CD14-positive monocyte (primary cell): ENCODE data around the gene SIPA1. TPM values are rescaled to one million over a fixed set of nuclear protein-coding genes. Genes with fewer than 3 reads are reported as not detected.

ENCODE experiments used
- DNase-seq, 3 donors: peaks; one replicate each; pipeline ENCODE4 v3.0.0-alpha.2; 2011 to 2022
- H2AFZ ChIP-seq: 2 replicates; pipeline ENCODE4 v1.6.0; 2012; ENCODE audit warnings: mild to moderate bottlenecking, low read depth, low read length, inconsistent platforms; ENCODE audit not compliant: insufficient read depth, poor library complexity, severe bottlenecking
- H3K27ac ChIP-seq, 2 donors: 1 replicate in 1 of 2; 2 replicates in 1 of 2; pipeline ENCODE4 v1.5.1; 2012 to 2013; ENCODE audit warnings: low read length in 2 of 2, control low read depth in 1 of 2, inconsistent platforms in 1 of 2, low read depth in 1 of 2, mild to moderate bottlenecking in 1 of 2
- H3K27me3 ChIP-seq, 2 donors: one replicate each; pipeline versions ENCODE4 v1.6.0 to v1.6.1; 2011 to 2013; ENCODE audit warnings: low read length in 2 of 2; ENCODE audit not compliant: control insufficient read depth in 2 of 2, insufficient read depth in 2 of 2
- H3K36me3 ChIP-seq, 2 donors: replicated peaks in 1 of 2; 1 replicate in 1 of 2; 2 replicates in 1 of 2; pipeline versions ENCODE4 v1.5.1 to v1.6.1; 2012 to 2013; ENCODE audit warnings: low read length in 2 of 2, control low read depth in 1 of 2, inconsistent platforms in 1 of 2, mild to moderate bottlenecking in 1 of 2; ENCODE audit not compliant: insufficient read depth in 2 of 2, control insufficient read depth in 1 of 2
- H3K4me1 ChIP-seq, 2 donors: 1 replicate in 1 of 2; 2 replicates in 1 of 2; pipeline versions ENCODE4 v1.5.1 to v1.6.1; 2012 to 2013; ENCODE audit warnings: low read length in 2 of 2, control low read depth in 1 of 2, inconsistent platforms in 1 of 2, mild to moderate bottlenecking in 1 of 2, moderate library complexity in 1 of 2; ENCODE audit not compliant: insufficient read depth in 2 of 2, control insufficient read depth in 1 of 2
- H3K4me2 ChIP-seq: replicated peaks from 2 replicates; pipeline ENCODE3; 2012; ENCODE audit warnings: low read length, moderate library complexity, mild to moderate bottlenecking; ENCODE audit not compliant: poor library complexity, severe bottlenecking; ENCODE audit errors: extremely low read depth
- H3K4me3 ChIP-seq, 3 experiments: fragments of 200-600 bp in 1 of 3; sonication (generic) in 1 of 3; replicated peaks in 1 of 3; 1 replicate in 2 of 3; 2 replicates in 1 of 3; pipeline ENCODE4 v1.5.1; 2011 to 2013; ENCODE audit warnings: low read length in 3 of 3, mild to moderate bottlenecking in 3 of 3, control low read depth in 2 of 3, low read depth in 2 of 3, inconsistent platforms in 1 of 3, moderate library complexity in 1 of 3
- H3K79me2 ChIP-seq: 2 replicates; pipeline ENCODE4 v1.6.0; 2012; ENCODE audit warnings: mild to moderate bottlenecking, control low read depth, inconsistent platforms, low read length, moderate library complexity; ENCODE audit not compliant: insufficient read depth
- H3K9ac ChIP-seq: 2 replicates; pipeline ENCODE4 v1.6.0; 2017; ENCODE audit warnings: low read length, mild to moderate bottlenecking; ENCODE audit not compliant: insufficient read depth, poor library complexity, severe bottlenecking
- H3K9me3 ChIP-seq, 2 donors: replicated peaks in 1 of 2; 1 replicate in 1 of 2; 2 replicates in 1 of 2; pipeline versions ENCODE4 v1.5.1 to v1.6.1; 2012 to 2013; ENCODE audit warnings: low read length in 2 of 2, control low read depth in 1 of 2; ENCODE audit not compliant: control insufficient read depth in 1 of 2, insufficient read depth in 1 of 2
- H4K20me1 ChIP-seq: 2 replicates; pipeline ENCODE4 v1.6.0; 2012; ENCODE audit warnings: mild to moderate bottlenecking, low read length, control low read depth, moderate library complexity; ENCODE audit not compliant: insufficient read depth
- H3K27ac Mint-ChIP-seq, 7 donors: one replicate each; pipeline ENCODE4 v1.8.0; 2020; ENCODE audit warnings: mild to moderate bottlenecking in 7 of 7, mixed read lengths in 7 of 7, moderate library complexity in 6 of 7, inconsistent platforms in 2 of 7
- H3K27me3 Mint-ChIP-seq, 3 donors: one replicate each; pipeline ENCODE4 v1.8.0; 2021 to 2022; ENCODE audit warnings: low read depth in 3 of 3, mild to moderate bottlenecking in 3 of 3, mixed read lengths in 3 of 3, moderate library complexity in 3 of 3, inconsistent platforms in 1 of 3
- H3K36me3 Mint-ChIP-seq, 2 donors: one replicate each; pipeline ENCODE4 v1.8.0; 2020; ENCODE audit warnings: mixed read lengths in 2 of 2, inconsistent platforms in 1 of 2, mild to moderate bottlenecking in 1 of 2
- H3K4me1 Mint-ChIP-seq: one replicate; pipeline ENCODE4 v1.8.0; 2020; ENCODE audit warnings: mild to moderate bottlenecking, mixed read lengths
- H3K4me3 Mint-ChIP-seq, 2 donors: one replicate each; pipeline ENCODE4 v1.8.0; 2020; ENCODE audit warnings: mild to moderate bottlenecking in 2 of 2, mixed read lengths in 2 of 2, moderate library complexity in 1 of 2
- H3K9me3 Mint-ChIP-seq, 7 donors: one replicate each; pipeline ENCODE4 v1.8.0; 2020 to 2022; ENCODE audit warnings: mixed read lengths in 7 of 7, mild to moderate bottlenecking in 6 of 7, moderate library complexity in 6 of 7, inconsistent platforms in 2 of 7
- WGBS: methylation state at CpG from one replicate; pipeline ENCODE4 v1.1.5; 2013; ENCODE audit warnings: missing lambda C conversion rate; ENCODE audit not compliant: insufficient coverage; 5-methylcytosine and 5-hydroxymethylcytosine counted together
- intact Hi-C, 2 donors: fragments of 100-400 bp; cut with micrococcal nuclease; formaldehyde crosslinking; loops; one replicate each; pipeline versions ENCODE4 v1.15.0 to v1.15.1; 2023
- polyA plus RNA-seq, 3 donors: library from polyadenylated mRNA; depleted of rRNA in 1 of 3; unstranded in 2 of 3; stranded (reverse) in 1 of 3; fragments of 300-500 nt in 2 of 3; fragments of >200 nt in 1 of 3; fragmentation: Illumina TruSeq in 2 of 3; gene quantifications; 1 replicate in 2 of 3; 2 replicates in 1 of 3; pipeline ENCODE4 v1.2.3, GENCODE V29; 2012 to 2021
- TF ChIP-seq, protein P1 (sequence below): fragments of 200-600 bp; IDR thresholded peaks from one replicate; pipeline ENCODE4 v1.8.0; 2022; ENCODE audit warnings: antibody characterized with exemption, mild to moderate bottlenecking

Gene SIPA1
- polyA plus RNA-seq, 3 donors, result 83.4 to 110 (median 86.5) TPM

DNA sequence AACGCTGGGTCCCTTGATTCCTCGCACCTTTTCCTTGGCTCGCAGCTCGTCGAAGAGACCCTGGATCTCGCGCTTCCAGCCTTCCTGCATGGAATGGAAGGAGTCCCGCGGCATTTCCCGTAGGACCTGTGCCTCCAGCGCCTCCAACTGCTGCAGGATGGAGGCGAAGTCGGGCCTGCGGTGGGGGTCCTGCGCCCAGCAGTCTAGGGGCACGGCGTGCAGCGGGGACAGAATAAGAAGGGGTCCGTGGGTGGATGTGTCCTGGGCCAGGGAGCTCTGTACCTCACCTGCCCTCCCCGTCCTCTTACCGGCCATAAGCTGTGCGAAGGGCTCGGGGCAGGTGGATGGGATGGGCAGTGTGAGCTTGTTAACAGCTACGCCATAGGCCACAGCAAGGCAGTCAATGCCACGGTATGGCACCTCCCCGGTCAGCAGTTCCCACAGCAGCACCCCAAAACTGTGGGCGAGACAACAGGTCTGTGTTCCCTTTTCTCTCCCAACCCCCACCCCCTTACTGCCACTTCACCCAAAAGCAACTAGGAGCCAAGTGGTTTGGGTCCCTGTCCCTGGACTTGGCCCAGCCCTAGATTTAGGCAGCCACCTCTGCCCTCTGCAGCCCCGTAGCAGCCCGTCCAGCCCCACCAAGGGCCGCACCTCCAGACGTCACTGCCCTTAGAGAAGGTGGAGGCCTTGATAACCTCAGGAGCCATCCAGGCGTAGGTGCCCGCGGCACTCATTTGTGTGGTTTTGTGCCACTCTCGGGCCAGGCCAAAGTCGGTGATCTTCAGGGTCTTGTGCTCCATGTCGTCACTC lies 30.1 kb upstream of the SIPA1 start:
- Histone ChIP-seq H3K4me3 (no peak overlapping the region), H3K27ac (no peak overlapping the region), H3K4me2 (no peak overlapping the region), H3K79me2 (peaks cover 73% of the 10 kb centered on the region), H3K36me3 (peaks cover 74 to 77% of the 10 kb centered on the region in 2 donors), H2AFZ (no peak overlapping the region), H3K27me3 (no peaks in the 10 kb centered on the region), H3K9me3 (no peaks in the 10 kb centered on the region), H4K20me1 (peaks cover 100% of the 10 kb centered on the region), H3K9ac (no peak overlapping the region), H3K4me1 (peaks cover 33 to 39% of the 10 kb centered on the region in 2 donors)
- peak overlapping the region in 1 of 2 donors; percentile 43 for H3K4me3 Mint-ChIP-seq
- H3K27ac Mint-ChIP-seq, result peak overlapping the region in 2 of 7 donors; percentile 69 to 87
- H3K4me1 Mint-ChIP-seq, result peaks cover 35% of the 10 kb centered on the region
- TF ChIP-seq, protein P1, sequence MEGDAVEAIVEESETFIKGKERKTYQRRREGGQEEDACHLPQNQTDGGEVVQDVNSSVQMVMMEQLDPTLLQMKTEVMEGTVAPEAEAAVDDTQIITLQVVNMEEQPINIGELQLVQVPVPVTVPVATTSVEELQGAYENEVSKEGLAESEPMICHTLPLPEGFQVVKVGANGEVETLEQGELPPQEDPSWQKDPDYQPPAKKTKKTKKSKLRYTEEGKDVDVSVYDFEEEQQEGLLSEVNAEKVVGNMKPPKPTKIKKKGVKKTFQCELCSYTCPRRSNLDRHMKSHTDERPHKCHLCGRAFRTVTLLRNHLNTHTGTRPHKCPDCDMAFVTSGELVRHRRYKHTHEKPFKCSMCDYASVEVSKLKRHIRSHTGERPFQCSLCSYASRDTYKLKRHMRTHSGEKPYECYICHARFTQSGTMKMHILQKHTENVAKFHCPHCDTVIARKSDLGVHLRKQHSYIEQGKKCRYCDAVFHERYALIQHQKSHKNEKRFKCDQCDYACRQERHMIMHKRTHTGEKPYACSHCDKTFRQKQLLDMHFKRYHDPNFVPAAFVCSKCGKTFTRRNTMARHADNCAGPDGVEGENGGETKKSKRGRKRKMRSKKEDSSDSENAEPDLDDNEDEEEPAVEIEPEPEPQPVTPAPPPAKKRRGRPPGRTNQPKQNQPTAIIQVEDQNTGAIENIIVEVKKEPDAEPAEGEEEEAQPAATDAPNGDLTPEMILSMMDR, result no peak
- 98% methylated on average over 37 of the region's 37 CpGs for WGBS
- no peaks in the 10 kb centered on the region for H3K27me3 Mint-ChIP-seq
- intact Hi-C loops, result no loop called here
- peaks cover 78 to 90% of the 10 kb centered on the region in 2 donors for H3K36me3 Mint-ChIP-seq
- DNase-seq, result no peak
- H3K9me3 Mint-ChIP-seq, result peaks cover 0 to 2% (median 0%) of the 10 kb centered on the region in 7 donors

GRCh38 chr11:65609229-65609628 lies 28.7 kb upstream of the SIPA1 start:
- no peak for DNase-seq
- no peaks in the 10 kb centered on the region for H3K27me3 ChIP-seq
- Mint-ChIP-seq H3K27ac (peak overlapping the region in 3 of 7 donors; percentile 57 to 97 (median 80)), H3K4me1 (peaks cover 40% of the 10 kb centered on the region), H3K9me3 (peaks cover 0 to 2% (median 0%) of the 10 kb centered on the region in 7 donors), H3K36me3 (peaks cover 64 to 79% of the 10 kb centered on the region in 2 donors), H3K27me3 (no peaks in the 10 kb centered on the region), H3K4me3 (no peak overlapping the region)
- H3K79me2 ChIP-seq, result peaks cover 86% of the 10 kb centered on the region
- H4K20me1 ChIP-seq, result peaks cover 98% of the 10 kb centered on the region
- peak overlapping the region in 1 of 3 experiments; percentile 96 for H3K4me3 ChIP-seq
- peaks cover 60 to 63% of the 10 kb centered on the region in 2 donors for H3K36me3 ChIP-seq
- 85% methylated on average over 2 of the region's 3 CpGs for WGBS
- TF ChIP-seq, protein P1, result no peak
- no peak overlapping the region for H2AFZ ChIP-seq
- H3K4me2 ChIP-seq, result no peak overlapping the region
- intact Hi-C loops, result no loop called here
- H3K9ac ChIP-seq, result no peak overlapping the region
- H3K4me1 ChIP-seq, result peaks cover 39 to 47% of the 10 kb centered on the region in 2 donors
- no peaks in the 10 kb centered on the region for H3K9me3 ChIP-seq
- peak overlapping the region in 1 of 2 donors; percentile 96 for H3K27ac ChIP-seq
